ENCODE data around the gene TADA2B. TPM values are rescaled to one million over a fixed set of nuclear protein-coding genes. Genes with fewer than 3 reads are reported as not detected.

The TADA2B gene
- total RNA-seq, 1 donor from 2014 or later, result 23.9 TPM

- no peak for DNase-seq (ENCODE audit: low spot score)
These were observed 12.8 kb downstream of the TADA2B start for GRCh38 chr4:7055990-7056325.

- DNase-seq (ENCODE audit: low spot score), result no peak
These were observed 15.6 kb downstream of the TADA2B start for GRCh38 chr4:7058792-7059191.

GRCh38 chr4:7059662-7060061, 16.5 kb downstream of the TADA2B start:
- no peak for DNase-seq (ENCODE audit: low spot score)

- no peak for DNase-seq (ENCODE audit: low spot score)
These were observed 17.4 kb downstream of the TADA2B start for GRCh38 chr4:7060346-7061150.

- DNase-seq (ENCODE audit: low spot score), result no peak
These were observed 18.6 kb downstream of the TADA2B start for GRCh38 chr4:7061815-7062214.

GRCh38 chr4:7062816-7063215, 19.6 kb downstream of the TADA2B start:
- no peak for DNase-seq (ENCODE audit: low spot score)

GRCh38 chr4:7063362-7063761, 20.2 kb downstream of the TADA2B start:
- no peak for DNase-seq (ENCODE audit: low spot score)

GRCh38 chr4:7066006-7066405, 22.8 kb downstream of the TADA2B start:
- DNase-seq (ENCODE audit: low spot score), result no peak

GRCh38 chr4:7066493-7066892, 23.3 kb downstream of the TADA2B start:
- DNase-seq (ENCODE audit: low spot score), result no peak

GRCh38 chr4:7067126-7067451, 23.9 kb downstream of the TADA2B start:
- no peak for DNase-seq (ENCODE audit: low spot score)

GRCh38 chr4:7067452-7068278, 24.5 kb downstream of the TADA2B start, which contains the start of gene GRPEL1:
TSS of gene GRPEL1 (minus strand) at chr4:7068064. CDS start at chr4:7068032, 32 bp downstream.
- DNase-seq (ENCODE audit: low spot score), result peak; percentile 100

- no peak for DNase-seq (ENCODE audit: low spot score)
These were observed 25.2 kb downstream of the TADA2B start for GRCh38 chr4:7068279-7068842.

GRCh38 chr4:7068883-7069282, 25.7 kb downstream of the TADA2B start:
- no peak for DNase-seq (ENCODE audit: low spot score)

- peak; percentile 88 for DNase-seq (ENCODE audit: low spot score)
These were observed 27.7 kb downstream of the TADA2B start for GRCh38 chr4:7070729-7071511.

GRCh38 chr4:7073059-7073458, 29.9 kb downstream of the TADA2B start:
- no peak for DNase-seq (ENCODE audit: low spot score)

GRCh38 chr4:7073526-7074390, 30.6 kb downstream of the TADA2B start:
- no peak for DNase-seq (ENCODE audit: low spot score)

- no peak for DNase-seq (ENCODE audit: low spot score)
These were observed 31.3 kb downstream of the TADA2B start for GRCh38 chr4:7074426-7074825.

- DNase-seq (ENCODE audit: low spot score), result no peak
These were observed 33.0 kb downstream of the TADA2B start for GRCh38 chr4:7075962-7076695.

GRCh38 chr4:7076696-7077082, 33.5 kb downstream of the TADA2B start:
- no peak for DNase-seq (ENCODE audit: low spot score)

- no peak for DNase-seq (ENCODE audit: low spot score)
These were observed 34.2 kb downstream of the TADA2B start for GRCh38 chr4:7077371-7077770.
